ENCODE data around the gene VASP.

GRCh38 chr19:45462174-45462573 lies 45.1 kb upstream of the VASP start:
- TF ChIP-seq, protein P1, sequence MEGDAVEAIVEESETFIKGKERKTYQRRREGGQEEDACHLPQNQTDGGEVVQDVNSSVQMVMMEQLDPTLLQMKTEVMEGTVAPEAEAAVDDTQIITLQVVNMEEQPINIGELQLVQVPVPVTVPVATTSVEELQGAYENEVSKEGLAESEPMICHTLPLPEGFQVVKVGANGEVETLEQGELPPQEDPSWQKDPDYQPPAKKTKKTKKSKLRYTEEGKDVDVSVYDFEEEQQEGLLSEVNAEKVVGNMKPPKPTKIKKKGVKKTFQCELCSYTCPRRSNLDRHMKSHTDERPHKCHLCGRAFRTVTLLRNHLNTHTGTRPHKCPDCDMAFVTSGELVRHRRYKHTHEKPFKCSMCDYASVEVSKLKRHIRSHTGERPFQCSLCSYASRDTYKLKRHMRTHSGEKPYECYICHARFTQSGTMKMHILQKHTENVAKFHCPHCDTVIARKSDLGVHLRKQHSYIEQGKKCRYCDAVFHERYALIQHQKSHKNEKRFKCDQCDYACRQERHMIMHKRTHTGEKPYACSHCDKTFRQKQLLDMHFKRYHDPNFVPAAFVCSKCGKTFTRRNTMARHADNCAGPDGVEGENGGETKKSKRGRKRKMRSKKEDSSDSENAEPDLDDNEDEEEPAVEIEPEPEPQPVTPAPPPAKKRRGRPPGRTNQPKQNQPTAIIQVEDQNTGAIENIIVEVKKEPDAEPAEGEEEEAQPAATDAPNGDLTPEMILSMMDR (IDR thresholded peaks at IDR 0.05; ENCODE audit: low read depth, low read length) = no peak
- TF ChIP-seq MAX (IDR thresholded peaks at IDR 0.05; ENCODE audit: low read depth, low read length) = no peak
